GM21825 (cell line): ENCODE data around the gene ACAA2.

Source experiments
- ATAC-seq: cut with Tn5 transposase; IDR thresholded peaks from one replicate; pipeline ENCODE4 v1.9.1; 2021; ENCODE audit warnings: mild to moderate bottlenecking, moderate library complexity; ENCODE audit not compliant: unreplicated experiment

Gene ACAA2

GRCh38 chr18:49768051-49768391 lies 45.3 kb downstream of the ACAA2 start:
- ATAC-seq, result no peak

- ATAC-seq, result no peak
Observed at GRCh38 chr18:49767111-49768050, 46.0 kb downstream of the ACAA2 start.

GRCh38 chr18:49766646-49767045 lies 46.7 kb downstream of the ACAA2 start:
- no peak for ATAC-seq

GRCh38 chr18:49764032-49764431 lies 49.3 kb downstream of the ACAA2 start:
- ATAC-seq, result no peak

- no peak for ATAC-seq
Observed at GRCh38 chr18:49763590-49763989, 49.7 kb downstream of the ACAA2 start.

GRCh38 chr18:49762191-49763077 lies 50.9 kb downstream of the ACAA2 start:
- ATAC-seq, result no peak

- ATAC-seq, result no peak
Observed at GRCh38 chr18:49761771-49762170, 51.6 kb downstream of the ACAA2 start.

GRCh38 chr18:49758263-49758610 lies 55.1 kb downstream of the ACAA2 start:
- ATAC-seq, result no peak

GRCh38 chr18:49757513-49758262 lies 55.6 kb downstream of the ACAA2 start:
- ATAC-seq, result no peak

GRCh38 chr18:49756671-49757362 lies 56.5 kb downstream of the ACAA2 start:
- no peak for ATAC-seq

GRCh38 chr18:49756135-49756534 lies 57.2 kb downstream of the ACAA2 start:
- ATAC-seq, result no peak

GRCh38 chr18:49755489-49755888 lies 57.8 kb downstream of the ACAA2 start:
- ATAC-seq, result no peak

- ATAC-seq, result no peak
Observed at GRCh38 chr18:49754866-49755265, 58.5 kb downstream of the ACAA2 start.

GRCh38 chr18:49753643-49754042 lies 59.7 kb downstream of the ACAA2 start:
- ATAC-seq, result no peak

- no peak for ATAC-seq
Observed at GRCh38 chr18:49752095-49752457, 61.3 kb downstream of the ACAA2 start.

- no peak for ATAC-seq
Observed at GRCh38 chr18:49751427-49752094, 61.8 kb downstream of the ACAA2 start.

GRCh38 chr18:49749563-49749962 lies 63.8 kb downstream of the ACAA2 start:
- ATAC-seq, result no peak

GRCh38 chr18:49747876-49748275 lies 65.5 kb downstream of the ACAA2 start:
- ATAC-seq, result no peak

GRCh38 chr18:49745045-49746014 lies 68.0 kb downstream of the ACAA2 start:
- no peak for ATAC-seq
